ENCODE results near the gene KIF26B.
"Not testable (repeated sequence)": the region's sequence is repeated elsewhere in the genome, so short reads cannot be mapped to it uniquely, and the experiment has no call there.

The KIF26B gene

DNA sequence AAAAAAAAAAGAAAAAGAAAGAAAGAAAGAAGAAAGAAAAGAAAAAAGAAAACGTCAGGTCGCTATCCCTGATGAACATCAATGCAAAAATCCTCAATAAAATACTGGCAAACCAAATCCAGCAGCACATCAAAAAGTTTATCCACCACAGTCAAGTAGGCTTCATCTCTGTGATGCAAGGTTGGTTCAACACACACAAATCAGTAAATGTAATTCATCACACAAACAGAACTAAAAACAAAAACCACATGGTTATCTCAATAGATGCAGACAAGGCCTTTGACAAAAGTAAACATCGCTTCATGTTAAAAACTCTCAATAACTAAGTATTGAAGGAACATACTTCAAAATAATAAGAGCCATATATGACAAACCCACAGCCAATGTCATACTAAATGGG lies 573.2 kb downstream of the KIF26B start:
- not testable (repeated sequence) for DNase-seq

DNA sequence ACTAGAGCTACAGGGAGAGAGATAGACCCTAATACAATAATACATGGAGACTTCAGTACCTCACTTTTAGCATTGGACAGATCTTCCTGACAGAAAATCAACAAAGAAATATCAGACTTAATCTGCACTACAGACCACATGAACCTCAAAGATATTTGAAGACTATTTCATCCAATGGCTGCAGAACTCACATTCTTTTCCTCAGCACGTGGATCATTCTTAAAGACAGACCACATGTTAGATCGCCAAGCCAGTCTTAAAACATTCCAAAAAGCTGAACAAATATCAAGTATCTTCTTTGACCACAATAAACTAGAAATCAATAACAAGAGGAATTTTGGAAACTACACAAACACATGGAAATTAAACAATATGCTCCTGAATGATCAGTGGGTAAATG lies 576.0 kb downstream of the KIF26B start:
- DNase-seq = no peak

DNA sequence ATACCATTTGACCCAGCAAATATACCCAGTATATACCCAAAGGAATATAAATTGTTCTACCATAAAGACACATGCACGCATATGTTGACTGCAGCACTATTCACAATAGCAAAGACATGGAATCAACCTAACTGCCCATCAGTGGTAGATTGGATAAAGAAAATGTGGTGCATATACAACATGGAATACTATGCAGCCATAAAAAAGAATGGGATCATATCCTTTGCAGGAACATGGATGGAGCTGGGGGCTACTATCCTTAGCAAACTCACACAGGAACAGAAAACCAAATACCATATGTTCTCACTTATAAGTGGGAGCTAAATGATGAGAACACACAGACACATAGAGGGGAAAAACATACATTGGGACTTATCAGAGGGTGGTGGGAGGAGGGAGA lies 585.6 kb downstream of the KIF26B start:
- not testable (repeated sequence) for DNase-seq

DNA sequence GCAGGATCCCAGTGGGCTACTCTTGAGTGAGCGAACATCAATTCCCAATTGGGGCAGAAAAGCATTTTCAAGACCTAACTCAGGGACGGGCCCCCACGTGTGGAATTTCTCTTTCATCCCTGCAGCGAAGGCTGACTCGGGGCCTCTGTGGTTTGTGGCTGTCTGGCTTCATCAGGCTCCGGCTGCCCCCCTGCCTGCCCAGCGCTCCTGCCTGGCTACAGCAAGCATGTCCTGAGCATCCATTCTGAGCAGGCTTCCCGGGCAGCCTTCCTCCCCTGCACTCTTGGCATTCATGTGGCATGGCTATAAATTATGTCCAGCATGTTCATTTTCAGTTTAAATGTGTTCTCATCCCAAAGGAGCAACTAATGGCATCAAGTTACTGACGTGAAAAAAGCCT lies 588.1 kb downstream of the KIF26B start:
- DNase-seq = no peak

DNA sequence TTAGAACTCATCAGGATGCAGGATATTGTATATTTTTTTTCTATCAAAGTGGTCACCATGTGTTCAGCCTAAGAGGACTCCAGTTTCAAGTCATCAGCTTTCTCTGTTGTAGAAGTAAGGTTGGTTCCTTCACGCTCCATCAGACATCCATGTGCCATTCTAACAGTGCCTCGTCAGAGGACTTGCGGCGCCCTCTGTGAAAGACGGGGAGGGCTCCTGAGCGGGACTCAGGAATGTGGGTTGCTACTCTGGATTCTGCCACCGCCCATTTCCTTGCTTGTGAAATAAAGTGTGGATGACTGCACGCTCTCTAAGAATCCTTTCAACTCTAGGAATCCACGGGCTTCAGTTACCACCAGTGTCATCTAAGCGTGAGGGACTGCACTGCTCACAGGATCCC lies 593.5 kb downstream of the KIF26B start:
- DNase-seq = no peak

DNA sequence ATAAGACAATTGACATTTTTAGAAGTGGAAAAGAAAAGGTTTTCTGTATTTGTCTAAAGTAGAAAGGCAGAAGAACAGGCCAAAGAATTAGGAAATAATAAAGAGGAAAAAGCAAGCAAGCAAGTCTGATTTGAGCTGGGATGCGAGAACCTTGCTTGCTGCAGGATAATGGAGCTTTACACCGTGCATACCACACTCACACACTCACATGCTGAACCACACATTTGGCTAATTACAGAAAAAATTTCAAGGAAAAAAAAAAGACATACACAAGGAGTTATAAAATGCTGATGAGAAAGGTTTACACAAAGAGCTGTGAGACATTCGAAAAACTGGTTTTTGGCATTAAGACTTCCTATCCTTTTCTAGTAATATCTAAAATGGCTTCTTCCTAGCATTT lies 593.9 kb downstream of the KIF26B start:
- no peak for DNase-seq

DNA sequence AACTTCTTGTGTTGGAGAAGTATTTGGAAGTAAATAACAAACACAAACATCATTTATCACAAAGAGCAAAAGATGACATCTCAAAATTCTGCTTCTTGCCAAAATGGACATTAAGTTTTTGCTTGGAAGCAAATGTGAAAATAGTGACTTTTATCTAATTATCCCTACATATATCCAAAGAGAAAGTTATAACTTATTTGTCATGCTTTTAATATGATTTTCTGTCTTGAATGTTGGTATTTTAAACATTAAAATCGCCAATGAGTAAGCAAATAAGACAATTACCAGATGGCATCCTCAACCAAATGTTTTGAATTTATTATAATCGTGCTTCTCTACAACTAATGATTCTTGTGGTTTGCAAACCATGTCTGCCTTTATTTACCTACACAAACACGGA lies 594.3 kb downstream of the KIF26B start:
- DNase-seq = no peak

DNA sequence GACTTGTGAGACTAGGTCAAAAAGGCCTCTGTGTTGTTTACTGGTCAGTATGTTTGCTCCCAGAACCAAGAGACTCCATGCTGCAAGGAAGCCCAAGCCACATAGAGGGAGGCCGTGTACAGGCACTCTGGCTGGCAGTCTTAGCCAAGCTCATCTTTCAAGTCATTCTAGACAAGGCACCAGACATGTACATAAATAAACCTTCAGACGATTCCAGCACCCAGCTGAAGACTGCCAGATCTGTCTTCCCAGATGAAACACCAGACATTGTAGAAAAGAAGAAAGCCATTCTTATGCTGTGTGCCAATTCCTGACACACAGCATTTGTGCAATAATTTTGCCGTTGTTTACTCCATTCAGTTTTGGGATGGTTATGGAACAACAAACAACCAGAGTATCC lies 595.5 kb downstream of the KIF26B start:
- no peak for DNase-seq

DNA sequence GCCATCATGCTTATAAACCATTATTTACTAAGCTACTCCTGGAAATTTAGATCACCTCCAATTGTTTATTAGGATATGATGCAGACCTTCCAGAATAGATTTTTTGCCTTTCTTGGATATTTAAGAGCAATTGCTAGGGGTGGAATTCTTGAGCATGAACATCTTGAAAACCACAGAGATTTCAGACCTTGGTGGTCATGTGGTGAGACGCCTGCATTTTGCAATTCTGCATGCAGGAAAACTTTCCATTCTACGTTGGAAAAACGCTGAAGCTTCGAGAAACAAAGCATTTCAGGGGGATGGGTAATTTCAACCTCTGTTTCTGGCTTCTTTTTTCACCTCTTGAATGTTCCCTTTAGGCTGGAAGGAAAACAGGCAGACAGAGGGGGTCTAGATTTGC lies 596.3 kb downstream of the KIF26B start:
- DNase-seq = no peak

DNA sequence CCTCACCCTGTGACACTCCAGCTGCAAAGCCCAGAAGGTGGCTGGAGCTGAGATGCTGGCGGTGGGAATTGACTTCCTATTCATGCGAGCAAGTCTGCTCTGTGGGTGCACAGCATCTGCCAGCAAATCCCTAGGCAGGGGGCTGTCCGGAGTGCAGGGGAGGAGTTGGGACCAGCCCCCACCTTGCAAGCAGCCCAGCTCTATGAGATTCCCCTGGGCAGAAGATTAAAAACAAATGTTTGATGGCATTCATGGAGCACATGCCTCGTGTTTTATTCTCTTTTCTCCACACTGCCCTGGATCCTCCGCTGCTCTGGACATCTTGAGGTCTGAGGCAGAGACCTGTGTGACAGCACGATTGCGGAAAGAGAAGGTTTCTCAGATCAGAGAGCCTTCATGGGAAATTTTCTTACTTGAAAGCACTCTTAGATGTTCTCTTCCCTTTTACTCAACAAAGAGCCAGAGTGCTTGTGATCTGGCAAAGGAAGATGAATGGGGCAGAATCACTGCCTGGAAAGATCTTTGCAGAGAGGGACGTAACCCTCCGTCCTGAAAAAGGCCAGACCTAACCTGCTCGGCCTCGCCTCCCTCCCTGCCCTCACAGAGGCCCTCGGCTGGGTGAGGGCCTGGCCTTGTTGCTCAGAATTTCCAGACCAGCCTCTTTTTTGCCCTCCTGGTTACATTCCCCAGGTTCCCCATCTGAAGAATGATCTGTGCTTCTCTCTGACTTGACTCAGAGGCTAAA lies 597.1 kb downstream of the KIF26B start:
- no peak for DNase-seq

DNA sequence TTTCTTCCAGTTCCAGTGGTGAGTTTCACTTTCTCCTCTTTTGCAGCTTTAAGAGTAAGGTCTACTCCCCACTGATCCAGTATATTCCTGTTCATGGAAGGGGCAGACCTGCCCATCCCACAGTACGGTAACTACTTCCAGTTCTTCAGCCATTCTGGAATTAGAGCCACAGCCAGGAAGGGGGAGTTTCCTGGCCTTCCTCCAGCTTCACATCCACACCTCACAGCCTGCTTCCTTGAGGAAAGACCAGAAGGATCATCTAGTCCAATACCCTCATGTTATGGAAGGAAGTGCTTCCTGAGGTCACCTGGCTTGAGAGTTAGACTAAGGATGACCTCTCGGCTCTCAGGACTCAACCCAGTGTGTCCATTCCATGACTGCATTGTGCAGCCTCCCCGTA lies 597.8 kb downstream of the KIF26B start:
- DNase-seq = no peak

DNA sequence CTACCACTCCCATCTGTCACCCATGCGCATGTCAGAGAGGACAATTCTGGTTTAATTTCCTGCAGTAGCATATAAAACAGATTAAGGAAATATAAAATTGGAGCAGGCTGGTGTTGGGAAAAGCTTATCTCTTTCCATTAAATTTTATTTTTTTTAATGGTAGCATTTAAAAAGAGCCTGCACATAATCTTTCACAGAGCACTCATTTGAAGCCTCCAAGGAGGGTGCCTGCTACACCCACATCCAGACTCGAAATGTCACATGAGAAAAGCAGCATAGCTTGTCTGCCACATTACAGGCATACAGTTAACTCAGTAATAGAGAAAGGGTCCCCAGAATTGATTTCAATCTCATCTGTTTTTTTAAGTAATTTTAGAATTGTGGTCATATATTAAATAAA lies 599.0 kb downstream of the KIF26B start:
- no peak for DNase-seq

DNA sequence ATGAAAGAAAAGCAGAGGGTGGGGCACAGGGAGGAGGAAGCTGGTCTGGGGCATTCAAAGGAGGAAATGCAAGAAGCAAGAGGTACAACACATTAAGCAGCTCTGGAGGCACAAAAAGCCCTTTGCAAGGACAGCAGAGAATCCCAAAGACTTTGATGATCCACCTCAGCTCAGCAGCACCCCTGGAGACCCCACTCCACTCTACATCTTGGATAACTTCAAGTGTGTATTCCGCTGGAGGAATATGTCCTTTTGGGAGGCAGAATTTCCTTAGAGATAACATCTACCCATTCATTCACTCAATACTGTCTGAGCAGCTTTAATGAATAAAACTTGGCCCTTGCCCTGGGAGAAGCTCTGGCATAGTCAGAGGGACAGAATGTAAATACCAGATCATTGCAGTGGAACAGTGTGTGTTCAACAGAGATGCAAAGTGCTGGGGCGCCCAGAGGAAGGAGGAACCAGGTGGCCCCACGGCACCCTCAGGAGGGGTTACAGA lies 599.7 kb downstream of the KIF26B start:
- no peak for DNase-seq
